Activated T-cell treated with anti-CD3 and anti-CD28 coated beads, Interleukin-2, amount 50 U/mL, for 24 hours (primary cell): ENCODE measurements around the gene GNAT3.

ENCODE experiments used
- DNase-seq: peaks from one replicate; pipeline ENCODE4 v3.0.0-alpha.2; 2020
- H3K27ac Mint-ChIP-seq: 2 replicates; pipeline ENCODE4 v1.8.0; 2020; ENCODE audit warnings: mild to moderate bottlenecking, mixed read lengths
- H3K27me3 Mint-ChIP-seq: 2 replicates; pipeline ENCODE4 v1.8.0; 2020; ENCODE audit warnings: mixed read lengths
- H3K36me3 Mint-ChIP-seq: 2 replicates; pipeline ENCODE4 v1.8.0; 2020; ENCODE audit warnings: low read depth, mixed read lengths
- H3K4me1 Mint-ChIP-seq: 2 replicates; pipeline ENCODE4 v1.8.0; 2020; ENCODE audit warnings: low read depth, mixed read lengths
- H3K4me3 Mint-ChIP-seq: 2 replicates; pipeline ENCODE4 v1.8.0; 2020; ENCODE audit warnings: mild to moderate bottlenecking, moderate library complexity, mixed read lengths
- H3K9me3 Mint-ChIP-seq: 2 replicates; pipeline ENCODE4 v1.8.0; 2020; ENCODE audit warnings: mixed read lengths

GNAT3 gene

DNA sequence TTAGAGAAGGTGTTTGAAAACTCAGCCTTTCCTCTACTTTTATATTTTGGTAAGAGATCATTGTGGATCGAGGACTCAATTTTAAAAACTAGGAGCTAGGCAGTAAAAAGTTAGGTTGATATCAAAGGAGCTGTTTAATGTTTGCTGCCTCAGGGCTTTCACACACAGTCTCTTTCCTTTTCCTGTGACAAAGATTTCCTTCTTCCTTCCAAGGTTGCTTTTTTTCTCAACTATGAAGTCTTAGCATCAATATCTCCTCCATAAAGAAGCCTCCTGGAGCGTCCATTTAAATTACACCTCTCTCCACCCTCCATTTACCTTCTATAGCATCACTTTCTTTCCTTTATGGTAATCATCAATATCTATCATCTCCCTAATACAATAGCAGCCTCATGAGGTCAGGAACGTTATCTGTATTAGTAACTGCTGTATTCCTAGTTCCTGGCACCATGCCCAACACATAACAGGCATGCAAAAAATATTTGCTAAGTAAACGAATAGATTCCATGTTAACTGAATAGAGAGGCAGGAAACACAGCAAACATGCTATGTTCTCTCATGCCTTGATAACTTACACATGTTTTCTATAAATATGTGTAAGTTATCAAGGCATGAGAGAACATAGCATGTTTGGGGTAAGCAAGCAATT, 48.5 kb downstream of the GNAT3 start:
- Mint-ChIP-seq H3K36me3 (no peaks in the 10 kb centered on the region), H3K27ac (no peak overlapping the region), H3K9me3 (no peaks in the 10 kb centered on the region), H3K4me3 (no peak overlapping the region), H3K4me1 (no peaks in the 10 kb centered on the region), H3K27me3 (no peaks in the 10 kb centered on the region)
- no peak for DNase-seq

DNA sequence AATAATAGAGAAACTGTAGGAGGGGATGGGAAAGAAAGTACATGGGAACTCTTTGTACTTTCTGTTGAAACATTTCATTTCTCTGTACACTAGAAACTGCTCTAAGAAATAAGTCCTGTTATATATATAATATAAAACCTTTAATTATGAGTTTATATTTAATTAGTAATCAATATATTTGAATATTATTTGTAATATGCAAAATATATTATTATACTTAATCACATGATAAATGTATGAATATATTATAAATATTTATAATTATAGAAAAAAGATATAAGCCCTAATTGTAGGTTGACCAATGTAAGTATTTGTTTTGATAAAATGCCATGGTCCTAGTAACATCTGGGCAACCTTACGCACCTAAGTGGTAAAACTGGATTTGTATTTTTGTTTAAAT, 51.0 kb downstream of the GNAT3 start:
- Mint-ChIP-seq H3K27me3 (no peaks in the 10 kb centered on the region), H3K4me1 (no peaks in the 10 kb centered on the region), H3K27ac (no peak overlapping the region), H3K9me3 (no peaks in the 10 kb centered on the region), H3K4me3 (no peak overlapping the region), H3K36me3 (no peaks in the 10 kb centered on the region)
- DNase-seq = no peak

DNA sequence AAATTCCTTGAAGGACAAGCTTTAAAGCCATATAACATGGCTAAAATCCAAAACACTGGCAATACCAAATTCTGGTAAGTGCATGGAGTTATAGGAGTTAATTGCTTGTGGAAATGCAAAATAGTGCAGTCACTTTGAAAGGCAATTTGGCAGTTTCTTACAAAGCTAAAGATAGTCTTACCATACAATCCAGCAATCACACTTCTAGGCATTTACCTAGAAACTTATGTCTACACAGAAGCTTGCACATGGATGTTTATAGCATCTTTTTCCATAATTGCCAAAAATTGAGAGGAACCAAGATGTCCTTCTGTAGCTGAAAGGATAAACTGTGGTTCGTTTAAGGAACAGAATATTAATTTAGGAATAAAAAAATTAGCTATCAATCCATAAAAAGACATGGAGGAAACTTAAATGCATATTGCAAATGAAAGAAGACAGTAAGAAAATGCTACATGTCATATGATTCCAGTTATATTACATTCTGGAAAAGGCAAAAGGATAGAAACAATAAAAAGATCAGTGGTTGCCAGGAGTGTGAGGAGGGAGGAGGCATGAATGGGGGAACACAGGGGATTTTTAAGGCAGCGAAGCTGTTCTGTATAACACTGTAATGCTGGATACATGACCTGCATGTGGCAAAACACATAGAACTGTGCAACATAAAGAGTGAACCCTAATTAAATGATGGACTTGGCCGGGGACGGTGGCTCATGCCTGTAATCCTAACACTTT, 51.9 kb downstream of the GNAT3 start:
- Mint-ChIP-seq H3K27ac (no peak overlapping the region), H3K36me3 (no peaks in the 10 kb centered on the region), H3K4me3 (no peak overlapping the region), H3K4me1 (no peaks in the 10 kb centered on the region), H3K27me3 (no peaks in the 10 kb centered on the region), H3K9me3 (no peaks in the 10 kb centered on the region)
- no peak for DNase-seq

- no peak overlapping the region for H3K4me3 Mint-ChIP-seq
- no peaks in the 10 kb centered on the region for H3K4me1 Mint-ChIP-seq
- H3K27me3 Mint-ChIP-seq = no peaks in the 10 kb centered on the region
- no peaks in the 10 kb centered on the region for H3K36me3 Mint-ChIP-seq
- DNase-seq = no peak
- H3K9me3 Mint-ChIP-seq = no peaks in the 10 kb centered on the region
- no peak overlapping the region for H3K27ac Mint-ChIP-seq
Observed at GRCh38 chr7:80458822-80459725, 52.8 kb downstream of the GNAT3 start.

DNA sequence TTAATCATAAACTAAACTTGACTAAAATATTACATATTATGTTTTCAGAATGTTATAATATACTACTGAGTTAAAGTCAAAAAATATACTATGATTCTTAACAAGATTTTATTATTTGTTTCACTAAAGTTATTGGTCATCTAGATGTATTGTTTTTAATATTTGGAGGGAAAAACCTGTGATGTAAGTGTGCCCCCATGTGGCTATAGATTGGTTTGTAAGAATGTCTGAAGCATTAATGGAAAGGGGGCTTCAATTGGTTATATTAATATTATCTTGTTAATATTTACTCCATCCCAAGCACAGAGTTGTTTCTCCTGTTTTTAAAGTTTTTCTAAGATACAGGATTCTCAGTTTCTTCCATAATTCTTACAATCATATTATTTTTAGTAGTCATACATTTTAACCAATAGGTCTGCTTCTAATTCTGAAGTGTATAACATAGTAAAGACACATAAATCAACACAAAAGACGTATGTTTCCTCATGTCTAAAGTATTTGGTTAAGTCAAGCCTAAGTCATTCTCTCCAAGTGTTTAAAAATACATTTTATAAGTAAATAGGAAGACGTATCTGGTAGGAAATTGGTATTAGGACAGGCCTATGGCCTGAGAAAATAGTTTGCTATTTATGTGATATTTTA, 58.0 kb downstream of the GNAT3 start:
- Mint-ChIP-seq H3K9me3 (no peaks in the 10 kb centered on the region), H3K27ac (no peak overlapping the region), H3K36me3 (no peaks in the 10 kb centered on the region), H3K4me3 (no peak overlapping the region), H3K4me1 (no peaks in the 10 kb centered on the region), H3K27me3 (no peaks in the 10 kb centered on the region)
- no peak for DNase-seq

GRCh38 chr7:80450621-80451308, 61.1 kb downstream of the GNAT3 start:
- no peaks in the 10 kb centered on the region for H3K36me3 Mint-ChIP-seq
- no peak overlapping the region for H3K27ac Mint-ChIP-seq
- DNase-seq = no peak
- H3K4me1 Mint-ChIP-seq = no peaks in the 10 kb centered on the region
- no peaks in the 10 kb centered on the region for H3K27me3 Mint-ChIP-seq
- H3K9me3 Mint-ChIP-seq = no peaks in the 10 kb centered on the region
- H3K4me3 Mint-ChIP-seq = no peak overlapping the region

DNA sequence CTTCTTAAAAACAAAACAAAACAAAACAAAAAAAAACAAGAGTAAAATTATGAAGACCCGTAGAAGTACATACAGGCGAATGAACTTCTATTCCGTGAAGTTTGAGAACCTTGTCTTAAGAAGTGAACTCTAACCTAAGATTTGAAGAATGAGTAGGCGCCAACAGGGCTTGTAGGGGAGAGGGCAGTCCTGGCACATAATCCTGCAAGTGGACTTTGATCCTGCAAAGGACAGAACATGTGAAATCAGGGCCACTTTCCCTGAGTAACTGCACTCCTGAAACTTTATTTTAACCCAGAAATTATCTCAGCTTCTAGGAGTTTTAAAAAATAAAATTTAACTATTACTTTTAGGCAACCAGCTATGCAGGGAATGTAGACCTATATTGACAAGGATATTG, 62.0 kb downstream of the GNAT3 start:
- no peaks in the 10 kb centered on the region for H3K9me3 Mint-ChIP-seq

GRCh38 chr7:80445351-80445750, 66.5 kb downstream of the GNAT3 start:
- Mint-ChIP-seq H3K27me3 (no peaks in the 10 kb centered on the region), H3K4me3 (no peak overlapping the region), H3K27ac (no peak overlapping the region), H3K4me1 (no peaks in the 10 kb centered on the region), H3K36me3 (no peaks in the 10 kb centered on the region), H3K9me3 (no peaks in the 10 kb centered on the region)
- no peak for DNase-seq

More for the DNA sequence above, 62.0 kb downstream of the GNAT3 start:
- no peak overlapping the region for H3K4me3 Mint-ChIP-seq
- DNase-seq = no peak
- no peak overlapping the region for H3K27ac Mint-ChIP-seq
- no peaks in the 10 kb centered on the region for H3K36me3 Mint-ChIP-seq
- H3K27me3 Mint-ChIP-seq = no peaks in the 10 kb centered on the region
- no peaks in the 10 kb centered on the region for H3K4me1 Mint-ChIP-seq

DNA sequence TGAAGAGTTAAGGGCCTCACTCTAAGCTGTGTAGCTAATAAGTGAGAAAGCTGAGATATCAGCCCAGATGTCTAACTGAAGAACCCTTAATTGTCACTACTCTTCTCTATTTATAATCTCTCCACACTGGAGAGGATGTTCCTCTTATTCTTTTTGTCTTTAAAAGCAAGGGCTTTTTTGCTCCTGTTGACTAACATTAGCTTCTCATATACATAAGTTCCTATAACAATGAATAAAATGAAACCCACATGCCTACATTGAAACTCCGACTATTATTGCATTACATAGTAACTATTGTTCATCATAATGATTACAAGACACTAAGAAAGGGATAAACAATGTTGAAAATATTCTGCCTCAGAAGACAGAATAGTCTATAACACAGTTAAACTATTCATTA, 67.1 kb downstream of the GNAT3 start:
- no peaks in the 10 kb centered on the region for H3K27me3 Mint-ChIP-seq
- no peaks in the 10 kb centered on the region for H3K36me3 Mint-ChIP-seq
- H3K4me3 Mint-ChIP-seq = no peak overlapping the region
- H3K9me3 Mint-ChIP-seq = no peaks in the 10 kb centered on the region
- H3K27ac Mint-ChIP-seq = no peak overlapping the region
- no peak for DNase-seq
- no peaks in the 10 kb centered on the region for H3K4me1 Mint-ChIP-seq

GRCh38 chr7:80443325-80443724, 68.5 kb downstream of the GNAT3 start:
- DNase-seq = no peak

GRCh38 chr7:80440883-80441282, 71.0 kb downstream of the GNAT3 start:
- Mint-ChIP-seq H3K36me3 (no peaks in the 10 kb centered on the region), H3K27me3 (no peaks in the 10 kb centered on the region), H3K9me3 (no peaks in the 10 kb centered on the region), H3K27ac (no peak overlapping the region), H3K4me3 (no peak overlapping the region), H3K4me1 (no peaks in the 10 kb centered on the region)
- DNase-seq = no peak

More at GRCh38 chr7:80443325-80443724, 68.5 kb downstream of the GNAT3 start:
- Mint-ChIP-seq H3K4me3 (no peak overlapping the region), H3K36me3 (no peaks in the 10 kb centered on the region), H3K4me1 (no peaks in the 10 kb centered on the region), H3K9me3 (no peaks in the 10 kb centered on the region), H3K27ac (no peak overlapping the region), H3K27me3 (no peaks in the 10 kb centered on the region)

DNA sequence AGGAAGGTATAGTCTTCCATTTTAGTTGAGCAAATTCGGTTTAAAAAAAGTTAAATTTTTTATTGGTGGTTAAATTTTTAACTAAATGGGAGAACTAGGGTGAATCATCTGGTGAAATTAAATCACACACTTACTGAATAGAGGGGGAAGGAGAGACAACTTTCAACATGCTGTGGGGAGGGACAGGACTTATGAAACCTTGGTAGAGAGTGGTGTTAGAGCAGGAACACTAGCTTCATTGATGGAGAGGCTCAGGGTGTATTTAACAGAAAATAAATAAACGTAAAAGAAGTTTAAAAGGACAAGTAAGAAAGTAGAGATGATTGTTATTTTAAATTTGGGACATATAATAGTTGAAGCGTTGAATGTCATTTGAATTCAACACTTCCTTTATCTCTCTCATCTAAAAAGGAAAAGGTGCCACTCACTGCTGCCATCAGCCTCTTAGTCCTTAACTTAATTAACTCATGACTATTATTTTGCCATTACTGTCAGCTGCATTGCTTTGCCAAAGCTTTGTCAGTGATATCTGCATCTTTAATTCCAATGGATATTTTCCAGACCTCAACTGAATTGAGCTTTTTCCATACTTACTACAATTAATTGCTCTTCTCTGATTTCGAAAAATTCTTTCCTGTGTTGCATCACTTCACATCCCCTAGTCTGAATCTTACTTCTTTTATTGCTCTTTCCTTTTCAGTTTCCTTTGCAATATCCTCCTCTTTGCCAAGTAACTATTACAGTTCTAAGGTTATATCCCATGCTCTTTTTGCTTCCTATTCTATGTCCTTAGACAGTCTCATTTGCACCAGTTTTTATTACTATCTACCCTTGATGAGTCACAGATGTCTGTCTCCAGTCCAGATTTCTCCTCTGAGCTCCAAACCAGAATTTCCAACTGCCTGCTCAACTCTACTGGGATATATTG, 71.7 kb downstream of the GNAT3 start:
- DNase-seq = no peak
- Mint-ChIP-seq H3K36me3 (no peaks in the 10 kb centered on the region), H3K9me3 (peaks cover 2% of the 10 kb centered on the region), H3K4me1 (no peaks in the 10 kb centered on the region), H3K4me3 (no peak overlapping the region), H3K27me3 (no peaks in the 10 kb centered on the region), H3K27ac (no peak overlapping the region)

DNA sequence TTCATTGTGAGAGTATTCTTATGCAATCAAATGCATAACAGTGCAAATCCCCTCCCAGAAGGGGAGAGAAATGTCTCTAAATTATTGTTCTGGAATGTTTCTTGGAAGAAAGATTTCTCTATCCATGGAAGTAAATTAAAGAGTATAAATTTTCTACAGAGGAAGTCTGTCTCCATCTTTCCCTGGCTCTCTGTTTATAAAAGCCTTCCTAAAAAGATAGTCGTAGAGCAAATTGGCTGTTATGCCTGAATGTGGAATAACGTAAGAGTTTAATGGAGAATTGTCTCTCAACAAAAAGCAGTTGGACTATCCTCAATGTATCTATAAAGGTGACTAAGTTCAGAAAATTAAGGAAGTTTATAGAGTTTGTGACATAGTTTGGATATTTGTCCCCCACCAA, 76.3 kb downstream of the GNAT3 start:
- Mint-ChIP-seq H3K9me3 (peaks cover 9% of the 10 kb centered on the region), H3K27ac (no peak overlapping the region), H3K36me3 (no peaks in the 10 kb centered on the region), H3K4me3 (no peak overlapping the region), H3K4me1 (no peaks in the 10 kb centered on the region), H3K27me3 (no peaks in the 10 kb centered on the region)
- no peak for DNase-seq
